Measurements from ENCODE around the gene TMEM41B.

TMEM41B gene

DNA sequence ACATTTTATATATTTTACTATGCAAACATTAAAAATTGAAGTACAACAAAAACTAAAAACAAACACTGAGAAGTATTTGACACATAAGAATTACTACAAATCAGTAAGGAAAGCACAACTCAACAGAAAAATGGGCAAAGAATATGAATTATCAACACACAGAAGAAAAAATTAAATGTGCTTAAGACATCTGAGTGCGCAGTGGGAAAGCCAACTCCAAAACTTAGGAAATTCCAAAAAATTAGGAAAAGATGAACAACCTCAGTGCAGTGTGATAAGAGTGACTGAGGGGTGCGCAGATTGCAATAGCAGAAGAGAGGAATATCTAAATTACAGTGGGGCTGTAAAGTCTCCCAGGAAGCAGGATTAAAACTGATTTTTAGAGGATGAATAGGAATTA lies 1.9 kb upstream of the TMEM41B start:
- TF ChIP-seq, protein P1, sequence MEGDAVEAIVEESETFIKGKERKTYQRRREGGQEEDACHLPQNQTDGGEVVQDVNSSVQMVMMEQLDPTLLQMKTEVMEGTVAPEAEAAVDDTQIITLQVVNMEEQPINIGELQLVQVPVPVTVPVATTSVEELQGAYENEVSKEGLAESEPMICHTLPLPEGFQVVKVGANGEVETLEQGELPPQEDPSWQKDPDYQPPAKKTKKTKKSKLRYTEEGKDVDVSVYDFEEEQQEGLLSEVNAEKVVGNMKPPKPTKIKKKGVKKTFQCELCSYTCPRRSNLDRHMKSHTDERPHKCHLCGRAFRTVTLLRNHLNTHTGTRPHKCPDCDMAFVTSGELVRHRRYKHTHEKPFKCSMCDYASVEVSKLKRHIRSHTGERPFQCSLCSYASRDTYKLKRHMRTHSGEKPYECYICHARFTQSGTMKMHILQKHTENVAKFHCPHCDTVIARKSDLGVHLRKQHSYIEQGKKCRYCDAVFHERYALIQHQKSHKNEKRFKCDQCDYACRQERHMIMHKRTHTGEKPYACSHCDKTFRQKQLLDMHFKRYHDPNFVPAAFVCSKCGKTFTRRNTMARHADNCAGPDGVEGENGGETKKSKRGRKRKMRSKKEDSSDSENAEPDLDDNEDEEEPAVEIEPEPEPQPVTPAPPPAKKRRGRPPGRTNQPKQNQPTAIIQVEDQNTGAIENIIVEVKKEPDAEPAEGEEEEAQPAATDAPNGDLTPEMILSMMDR (IDR thresholded peaks at IDR 0.05): no peak
- no peak for TF ChIP-seq ZFX (IDR thresholded peaks at IDR 0.05; ENCODE audit: borderline replicate concordance)
- H3K27ac ChIP-seq: peak overlapping the region; percentile 95

DNA sequence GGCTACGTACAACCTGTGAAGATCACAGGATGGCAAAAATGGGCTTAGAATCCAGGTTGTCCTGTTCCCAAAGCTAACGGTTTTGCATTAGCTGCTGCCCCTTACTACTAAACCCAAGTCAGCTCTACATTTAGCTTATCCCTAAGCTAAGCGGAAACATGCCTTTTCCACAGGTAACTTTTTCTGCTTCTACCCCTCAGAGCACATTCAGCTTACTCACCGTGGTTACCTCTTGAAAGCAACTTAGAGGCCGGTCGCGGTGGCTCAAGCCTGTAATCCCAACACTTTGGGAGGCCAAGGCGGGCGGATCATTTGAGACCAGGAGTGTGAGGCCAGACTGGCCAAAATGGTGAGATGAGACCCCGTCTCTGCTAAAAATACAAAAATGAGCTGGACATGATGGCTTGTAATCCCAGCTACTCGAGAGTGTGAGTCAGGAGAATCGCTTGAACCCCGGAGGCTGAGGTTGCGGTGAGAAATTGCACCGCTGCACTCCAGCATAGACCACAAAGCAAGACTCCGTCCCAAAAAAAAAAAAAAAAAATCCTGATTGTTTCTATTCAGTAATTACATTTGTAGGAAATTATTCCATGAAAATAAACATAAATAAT lies 790 bp upstream of the TMEM41B start:
- H3K27ac ChIP-seq: peak overlapping the region; percentile 95
- TF ChIP-seq, protein P1 (IDR thresholded peaks at IDR 0.05): 0 out of 2 replicates have a peak, but pooled peaks have one; percentile 3
- TF ChIP-seq ZFX (IDR thresholded peaks at IDR 0.05; ENCODE audit: borderline replicate concordance): no peak

DNA sequence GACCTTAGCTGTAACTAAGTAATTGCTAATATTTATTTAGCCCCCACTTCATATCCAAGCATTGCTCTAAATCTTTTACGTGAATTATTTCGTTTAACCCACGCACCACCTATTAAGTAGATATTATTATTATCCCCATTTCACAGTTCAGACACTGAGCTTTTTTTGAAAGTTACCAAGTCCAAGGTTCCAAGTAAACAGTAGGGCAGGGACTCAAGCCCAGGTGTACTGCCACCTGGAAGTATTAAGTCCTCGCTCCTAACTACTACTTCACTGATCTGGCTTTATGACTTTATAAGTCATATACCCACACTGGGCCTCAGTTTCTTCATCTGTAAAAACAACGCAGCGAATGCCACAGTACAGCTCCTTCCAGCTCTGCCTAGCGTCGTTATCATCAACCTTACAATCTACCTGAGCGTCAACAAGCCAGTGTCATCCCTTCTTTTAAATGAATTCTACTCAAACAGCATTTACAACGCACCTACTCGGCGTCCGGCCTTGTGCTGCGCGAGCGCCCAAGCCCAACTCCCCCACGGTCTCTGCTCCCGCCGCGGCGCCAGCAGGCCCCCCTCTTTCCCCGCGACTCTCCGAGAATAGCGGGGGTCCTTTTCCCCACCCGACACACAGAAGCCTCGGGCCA lies 624 bp downstream of the TMEM41B start:
- TF ChIP-seq, protein P1 (IDR thresholded peaks at IDR 0.05): no peak
- TF ChIP-seq ZFX (IDR thresholded peaks at IDR 0.05; ENCODE audit: borderline replicate concordance): no peak
- H3K27ac ChIP-seq: peak overlapping the region; percentile 95

DNA sequence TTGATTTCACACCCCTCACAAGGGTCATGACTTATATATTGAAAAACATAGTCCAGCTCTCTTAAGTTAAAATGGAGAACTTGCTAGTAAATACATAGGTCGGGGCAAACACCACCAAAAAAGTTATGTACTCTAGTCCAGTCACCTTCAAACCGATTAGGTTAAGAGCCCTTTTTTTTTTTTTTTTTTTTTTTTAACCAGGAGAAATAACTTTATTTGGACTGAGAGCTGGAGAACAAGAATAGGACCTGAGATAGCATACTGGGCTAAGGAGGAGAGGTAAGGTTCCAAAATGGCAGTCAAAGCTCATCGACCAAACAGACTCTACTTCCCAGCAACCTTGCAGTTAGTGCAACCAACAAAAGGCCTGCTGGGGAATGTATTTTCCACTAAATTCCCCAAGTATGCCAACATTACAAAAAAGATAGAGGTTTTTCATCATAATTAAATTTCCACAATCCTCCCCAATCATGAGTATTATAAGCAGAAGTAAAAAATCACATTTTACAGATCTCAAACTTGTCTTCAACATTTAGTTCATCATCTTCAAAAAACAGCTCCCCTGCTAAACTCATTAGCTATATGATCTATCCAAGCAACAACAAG lies 3.8 kb downstream of the TMEM41B start:
- no peak for TF ChIP-seq ZFX (IDR thresholded peaks at IDR 0.05; ENCODE audit: borderline replicate concordance)
- TF ChIP-seq, protein P1 (IDR thresholded peaks at IDR 0.05): no peak
- no peak overlapping the region for H3K27ac ChIP-seq

DNA sequence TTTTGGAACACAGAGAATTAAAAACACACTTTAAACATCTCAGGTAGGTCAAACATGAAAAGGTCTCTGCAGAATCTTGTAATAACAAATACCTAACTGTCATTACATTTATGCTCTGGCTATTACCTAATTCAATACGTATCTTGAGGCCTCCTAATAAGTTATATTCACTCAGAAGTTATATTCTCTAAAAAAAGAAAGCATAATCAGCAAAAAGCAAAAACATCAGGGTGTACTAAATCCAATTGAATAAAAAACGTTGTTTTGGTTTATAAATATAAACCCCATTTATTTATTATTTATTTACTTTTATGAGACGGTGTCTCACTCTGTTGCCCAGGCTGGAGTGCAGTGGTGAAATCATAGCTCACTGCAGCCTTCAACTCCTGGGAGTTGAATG lies 10.2 kb downstream of the TMEM41B start:
- H3K27ac ChIP-seq: no peak overlapping the region
- TF ChIP-seq, protein P1 (IDR thresholded peaks at IDR 0.05): no peak
- no peak for TF ChIP-seq ZFX (IDR thresholded peaks at IDR 0.05; ENCODE audit: borderline replicate concordance)

DNA sequence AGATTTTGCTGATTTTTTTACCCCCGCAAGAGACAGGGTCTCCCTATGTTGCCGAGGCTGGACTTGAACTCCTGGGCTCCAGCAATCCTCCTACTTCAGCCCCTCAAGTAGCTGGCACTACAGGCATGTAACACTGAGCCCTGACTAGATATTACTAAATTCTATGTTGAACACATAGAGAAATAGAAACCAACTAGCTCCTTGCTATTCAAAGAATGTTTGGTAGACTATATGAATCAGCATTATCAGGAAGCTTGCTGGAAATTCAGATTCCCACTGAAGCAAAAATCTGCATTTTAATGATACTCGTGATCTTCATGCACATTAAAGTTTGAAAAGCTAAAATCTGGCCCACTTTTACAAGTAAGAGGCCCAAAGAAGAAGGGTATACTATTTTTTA lies 11.9 kb downstream of the TMEM41B start:
- TF ChIP-seq ZFX (IDR thresholded peaks at IDR 0.05; ENCODE audit: borderline replicate concordance): no peak
- TF ChIP-seq, protein P1 (IDR thresholded peaks at IDR 0.05): no peak
- no peak overlapping the region for H3K27ac ChIP-seq

DNA sequence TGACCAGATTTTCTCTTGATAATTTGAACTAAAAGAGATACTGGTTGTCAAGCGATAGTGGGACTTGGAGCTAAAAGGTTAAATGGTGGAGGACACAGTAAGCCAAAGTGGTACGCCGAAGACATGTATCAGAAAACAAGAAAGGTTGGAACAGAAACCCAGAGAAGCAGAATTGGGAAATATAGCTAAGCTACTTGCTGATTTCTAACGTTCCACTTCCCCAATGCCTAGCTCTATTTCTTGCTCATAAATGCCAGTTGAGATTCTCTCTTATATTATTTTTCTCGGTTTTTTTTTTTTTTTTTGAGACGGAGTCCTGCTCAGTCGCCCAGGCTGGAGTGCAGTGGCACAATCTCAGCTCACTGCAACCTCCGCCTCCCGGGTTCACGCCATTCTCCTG lies 12.7 kb downstream of the TMEM41B start:
- H3K27ac ChIP-seq: no peak overlapping the region
- TF ChIP-seq ZFX (IDR thresholded peaks at IDR 0.05; ENCODE audit: borderline replicate concordance): no peak
- TF ChIP-seq, protein P1 (IDR thresholded peaks at IDR 0.05): no peak
